Occipital lobe (tissue), 2 donors: ENCODE measurements around the gene TRIM65. TPM values are rescaled to one million over a fixed set of nuclear protein-coding genes. Genes with fewer than 3 reads are reported as not detected.

Experiments used
- DNase-seq: peaks from one replicate; lab custom pipeline; 2025; lab: John Stamatoyannopoulos, UW
- total RNA-seq: library from RNA; depleted of rRNA; stranded (reverse); fragments of >200 nt; gene quantifications from one replicate; pipeline ENCODE4 v1.2.3, GENCODE V29; 2014

TRIM65 gene
- total RNA-seq, 1 donor from 2014 or later = 11.9 TPM

DNA sequence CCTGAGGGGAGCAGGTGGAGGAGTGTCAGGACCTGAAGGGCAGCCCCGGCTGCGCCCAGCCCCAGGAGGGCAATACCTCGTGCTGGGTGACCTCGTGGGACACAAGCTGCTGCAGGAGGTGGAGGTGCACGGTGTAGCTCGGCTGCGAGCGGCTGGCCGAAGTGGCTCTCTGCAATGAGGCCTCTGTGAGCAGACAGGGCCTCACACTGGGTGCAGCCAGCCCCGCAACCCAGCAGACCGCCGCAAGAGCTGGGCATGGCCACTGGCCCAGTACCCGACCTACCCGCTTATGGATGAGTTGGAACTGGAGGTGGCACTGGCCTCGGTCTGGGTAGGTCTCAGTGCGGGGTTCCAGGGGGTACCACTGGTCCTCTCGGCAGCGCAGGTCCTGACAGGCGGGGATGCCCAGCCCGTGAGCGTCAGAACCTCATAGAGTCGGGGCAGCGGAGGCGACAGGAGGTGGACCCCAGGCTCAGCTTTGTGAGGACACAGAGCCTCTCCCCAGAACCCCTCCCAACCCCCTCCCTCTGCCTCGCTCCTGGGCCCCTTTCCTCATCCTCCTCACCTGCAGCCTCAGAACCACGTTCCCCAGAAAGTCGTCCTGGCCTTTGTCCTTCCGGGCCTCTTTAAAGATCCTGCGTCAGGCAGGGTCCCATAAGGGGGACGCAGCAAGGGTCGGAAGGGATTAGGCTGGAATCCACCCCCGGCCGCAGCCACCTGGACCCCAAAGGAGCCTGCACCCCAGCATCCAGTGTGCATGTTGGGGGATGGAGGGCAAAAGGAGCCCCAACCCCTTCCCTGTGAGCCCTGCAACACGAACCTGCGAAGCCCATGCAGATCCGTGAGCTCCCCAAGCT, 56.6 kb downstream of the TRIM65 start:
- DNase-seq = no peak

Other genes with a start within 250 kb of the TRIM65 start
- gene RECQL5, start 229.8 kb downstream of the TRIM65 start, total RNA-seq = 9.8 TPM
- 34.0 TPM for gene SAP30BP, start 229.6 kb downstream of the TRIM65 start, total RNA-seq
- 2.7 TPM for gene ITGB4, start 175.5 kb downstream of the TRIM65 start, total RNA-seq
- 11.4 TPM for gene GALK1, start 131.8 kb downstream of the TRIM65 start, total RNA-seq
- gene UNK, start 112.1 kb downstream of the TRIM65 start, total RNA-seq = 29.2 TPM
- gene UNC13D, start 52.5 kb downstream of the TRIM65 start, total RNA-seq = 1.1 TPM
- 25.9 TPM for gene WBP2, start 41.6 kb downstream of the TRIM65 start, total RNA-seq
- 12.3 TPM for gene TRIM47, start 18.4 kb downstream of the TRIM65 start, total RNA-seq
- 30.7 TPM for gene MRPL38, start 7.9 kb upstream of the TRIM65 start, total RNA-seq
- 10.1 TPM for gene FBF1, start 44.1 kb upstream of the TRIM65 start, total RNA-seq
- gene ACOX1, start 82.2 kb upstream of the TRIM65 start, total RNA-seq = 94.1 TPM
- gene TEN1, start 82.3 kb upstream of the TRIM65 start, total RNA-seq = 7.3 TPM
- 0.78 TPM for gene CDK3, start 103.9 kb upstream of the TRIM65 start, total RNA-seq
- gene EVPL, start 130.4 kb upstream of the TRIM65 start, total RNA-seq = not detected
- 17.0 TPM for gene SRP68, start 175.6 kb upstream of the TRIM65 start, total RNA-seq
- not detected for gene GALR2, start 177.8 kb upstream of the TRIM65 start, total RNA-seq
- gene ZACN, start 182.2 kb upstream of the TRIM65 start, total RNA-seq = not detected
- gene EXOC7, start 206.8 kb upstream of the TRIM65 start, total RNA-seq = 93.3 TPM
- gene FOXJ1, start 244.3 kb upstream of the TRIM65 start, total RNA-seq = 4.5 TPM